Panc1 (cell line): ENCODE data around the gene CISD1. TPM values are rescaled to one million over a fixed set of nuclear protein-coding genes. Genes with fewer than 3 reads are reported as not detected.

ENCODE experiments used
- ATAC-seq: fragments of 200-7000 bp; cut with Tn5 transposase; 2 replicates; pipeline ENCODE4 v1.9.1; 2020; ENCODE audit warnings: mild to moderate bottlenecking, moderate library complexity
- BruUV-seq: library from RNA; stranded (reverse); fragments of 400-500 nt; replicated peaks from 2 replicates; lab custom pipeline; 2021; lab: Mats Ljungman, UMichigan
- CTCF ChIA-PET: fragments of 300-600 bp; sonication (Branson Sonifier 250); formaldehyde crosslinking; loops from one replicate; lab custom pipeline; 2022; ENCODE audit warnings: antibody characterized with exemption; lab: Charles Lee
- POLR2A ChIA-PET: fragments of 300-600 bp; sonication (Branson Sonifier 250); formaldehyde crosslinking; loops from one replicate; lab custom pipeline; 2022; ENCODE audit warnings: antibody characterized with exemption; lab: Charles Lee
- DNase-seq: peaks from one replicate; pipeline ENCODE4 v3.0.0-alpha.2; 2010; ENCODE audit warnings: low read depth, low spot score
- H3K27ac ChIP-seq: 2 replicates; pipeline ENCODE4 v1.5.1; 2011; ENCODE audit warnings: mild to moderate bottlenecking, low read length, inconsistent platforms
- H3K27me3 ChIP-seq: fragments of 200-500 bp; sonication (Bioruptor generic); 2 replicates; pipeline ENCODE4 v1.6.0; 2014; ENCODE audit warnings: low read length, inconsistent platforms; ENCODE audit not compliant: control insufficient read depth, insufficient read depth
- H3K36me3 ChIP-seq: fragments of 200-500 bp; sonication (Bioruptor generic); 2 replicates; pipeline ENCODE4 v1.5.1; 2014; ENCODE audit warnings: inconsistent platforms, mild to moderate bottlenecking, low read length, moderate library complexity; ENCODE audit not compliant: control insufficient read depth, insufficient read depth
- H3K4me1 ChIP-seq: 2 replicates; pipeline ENCODE4 v1.5.1; 2011; ENCODE audit warnings: inconsistent platforms, mild to moderate bottlenecking, low read length, moderate library complexity; ENCODE audit not compliant: control insufficient read depth, insufficient read depth
- H3K4me3 ChIP-seq, 2 experiments: 2 replicates each; pipeline ENCODE4 v1.5.1; 2011 to 2012; ENCODE audit warnings: low read depth in 2 of 2, low read length in 2 of 2, mild to moderate bottlenecking in 2 of 2, inconsistent platforms in 1 of 2, moderate library complexity in 1 of 2
- H3K9me3 ChIP-seq: fragments of 200-500 bp; sonication (Bioruptor generic); 2 replicates; pipeline ENCODE4 v1.5.1; 2014; ENCODE audit warnings: low read depth, mild to moderate bottlenecking, inconsistent platforms, low read length, moderate library complexity; ENCODE audit not compliant: control insufficient read depth, insufficient read depth
- POLR2AphosphoS5 ChIP-seq: IDR thresholded peaks from 2 replicates; pipeline ENCODE4 v1.6.1; 2012; ENCODE audit warnings: mild to moderate bottlenecking, low read depth, low read length, moderate library complexity
- SIN3A ChIP-seq: IDR thresholded peaks from 2 replicates; pipeline ENCODE4 v1.6.1; 2012; ENCODE audit warnings: low read depth, mild to moderate bottlenecking, low read length, moderate library complexity, borderline replicate concordance; ENCODE audit not compliant: insufficient read depth
- TCF7L2 ChIP-seq: IDR thresholded peaks from 2 replicates; pipeline ENCODE4 v1.6.1; 2011; ENCODE audit warnings: mild to moderate bottlenecking, low read depth, low read length, inconsistent platforms
- in situ Hi-C: cut with HindIII; loops from 2 replicates; pipeline ENCODE4 v1.10.0; 2016; ENCODE audit warnings: low sequenced_read_pairs, low pct_unique_long_range_greater_than_20kb
- intact Hi-C: fragments of 100-400 bp; cut with micrococcal nuclease; formaldehyde crosslinking; loops from one replicate; pipeline ENCODE4 v1.10.0; 2022; ENCODE audit not compliant: unreplicated experiment
- total RNA-seq: library from RNA; stranded (reverse); gene quantifications from one replicate; pipeline ENCODE4 v1.2.1, GENCODE V29; 2021; ENCODE audit not compliant: unreplicated experiment
- TF ChIP-seq, protein P1 (sequence below): fragments of 450-650 bp; IDR thresholded peaks from 2 replicates; pipeline ENCODE4 v1.5.1; 2017; ENCODE audit warnings: mild to moderate bottlenecking
- TF ChIP-seq, protein P2 (sequence below), 2 experiments: IDR thresholded peaks; 2 replicates each; pipeline ENCODE4 v1.6.1; 2011 to 2012; ENCODE audit warnings: low read depth in 2 of 2, control low read depth in 1 of 2, low read length in 1 of 2, mild to moderate bottlenecking in 1 of 2, moderate library complexity in 1 of 2; ENCODE audit not compliant: insufficient read depth in 1 of 2

CISD1 gene
- total RNA-seq, 1 experiment from 2014 or later, result 64.1 TPM

DNA sequence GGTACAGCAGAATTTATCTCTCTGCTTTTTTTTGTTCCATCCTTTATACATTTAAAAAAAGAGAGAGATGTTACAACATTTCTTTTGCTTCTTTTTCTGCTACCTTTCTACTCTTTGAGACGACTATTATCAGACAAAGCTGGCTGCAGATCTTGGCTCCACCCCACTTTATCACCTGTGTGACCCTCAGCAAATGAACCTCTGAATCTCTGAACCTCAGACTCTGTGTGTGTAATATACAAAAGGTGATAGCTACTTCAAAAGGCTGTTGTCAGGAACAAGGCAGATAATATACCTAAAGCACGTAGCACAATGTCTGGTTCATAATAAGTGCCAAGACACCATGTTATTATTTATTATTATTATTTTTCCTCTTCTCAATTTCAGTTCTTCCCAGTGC lies 33.3 kb downstream of the CISD1 start:
- in situ Hi-C loops, result no loop called here
- Histone ChIP-seq H3K4me3 (no peak overlapping the region), H3K27ac (no peak overlapping the region), H3K27me3 (peaks cover 8% of the 10 kb centered on the region; the same call in 1 of the 2 replicates), H3K36me3 (no peaks in the 10 kb centered on the region), H3K4me1 (no peaks in the 10 kb centered on the region), H3K9me3 (no peaks in the 10 kb centered on the region)
- ATAC-seq, result no peak
- BruUV-seq, result no TSS peak
- DNase-seq, result no peak
- POLR2A ChIA-PET, result no interaction called here
- intact Hi-C loops, result loop anchor here (5.0 to 10.0 kb wide), 2 partner anchors 95 to 213 kb away; partner anchors contain the start of gene BICC1
- CTCF ChIA-PET, result no interaction called here
- TF ChIP-seq, protein P1, sequence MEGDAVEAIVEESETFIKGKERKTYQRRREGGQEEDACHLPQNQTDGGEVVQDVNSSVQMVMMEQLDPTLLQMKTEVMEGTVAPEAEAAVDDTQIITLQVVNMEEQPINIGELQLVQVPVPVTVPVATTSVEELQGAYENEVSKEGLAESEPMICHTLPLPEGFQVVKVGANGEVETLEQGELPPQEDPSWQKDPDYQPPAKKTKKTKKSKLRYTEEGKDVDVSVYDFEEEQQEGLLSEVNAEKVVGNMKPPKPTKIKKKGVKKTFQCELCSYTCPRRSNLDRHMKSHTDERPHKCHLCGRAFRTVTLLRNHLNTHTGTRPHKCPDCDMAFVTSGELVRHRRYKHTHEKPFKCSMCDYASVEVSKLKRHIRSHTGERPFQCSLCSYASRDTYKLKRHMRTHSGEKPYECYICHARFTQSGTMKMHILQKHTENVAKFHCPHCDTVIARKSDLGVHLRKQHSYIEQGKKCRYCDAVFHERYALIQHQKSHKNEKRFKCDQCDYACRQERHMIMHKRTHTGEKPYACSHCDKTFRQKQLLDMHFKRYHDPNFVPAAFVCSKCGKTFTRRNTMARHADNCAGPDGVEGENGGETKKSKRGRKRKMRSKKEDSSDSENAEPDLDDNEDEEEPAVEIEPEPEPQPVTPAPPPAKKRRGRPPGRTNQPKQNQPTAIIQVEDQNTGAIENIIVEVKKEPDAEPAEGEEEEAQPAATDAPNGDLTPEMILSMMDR, result no peak
- no peak for TF ChIP-seq POLR2AphosphoS5
- TF ChIP-seq TCF7L2, result no peak
- TF ChIP-seq, protein P2, sequence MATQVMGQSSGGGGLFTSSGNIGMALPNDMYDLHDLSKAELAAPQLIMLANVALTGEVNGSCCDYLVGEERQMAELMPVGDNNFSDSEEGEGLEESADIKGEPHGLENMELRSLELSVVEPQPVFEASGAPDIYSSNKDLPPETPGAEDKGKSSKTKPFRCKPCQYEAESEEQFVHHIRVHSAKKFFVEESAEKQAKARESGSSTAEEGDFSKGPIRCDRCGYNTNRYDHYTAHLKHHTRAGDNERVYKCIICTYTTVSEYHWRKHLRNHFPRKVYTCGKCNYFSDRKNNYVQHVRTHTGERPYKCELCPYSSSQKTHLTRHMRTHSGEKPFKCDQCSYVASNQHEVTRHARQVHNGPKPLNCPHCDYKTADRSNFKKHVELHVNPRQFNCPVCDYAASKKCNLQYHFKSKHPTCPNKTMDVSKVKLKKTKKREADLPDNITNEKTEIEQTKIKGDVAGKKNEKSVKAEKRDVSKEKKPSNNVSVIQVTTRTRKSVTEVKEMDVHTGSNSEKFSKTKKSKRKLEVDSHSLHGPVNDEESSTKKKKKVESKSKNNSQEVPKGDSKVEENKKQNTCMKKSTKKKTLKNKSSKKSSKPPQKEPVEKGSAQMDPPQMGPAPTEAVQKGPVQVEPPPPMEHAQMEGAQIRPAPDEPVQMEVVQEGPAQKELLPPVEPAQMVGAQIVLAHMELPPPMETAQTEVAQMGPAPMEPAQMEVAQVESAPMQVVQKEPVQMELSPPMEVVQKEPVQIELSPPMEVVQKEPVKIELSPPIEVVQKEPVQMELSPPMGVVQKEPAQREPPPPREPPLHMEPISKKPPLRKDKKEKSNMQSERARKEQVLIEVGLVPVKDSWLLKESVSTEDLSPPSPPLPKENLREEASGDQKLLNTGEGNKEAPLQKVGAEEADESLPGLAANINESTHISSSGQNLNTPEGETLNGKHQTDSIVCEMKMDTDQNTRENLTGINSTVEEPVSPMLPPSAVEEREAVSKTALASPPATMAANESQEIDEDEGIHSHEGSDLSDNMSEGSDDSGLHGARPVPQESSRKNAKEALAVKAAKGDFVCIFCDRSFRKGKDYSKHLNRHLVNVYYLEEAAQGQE (IDR thresholded peaks at IDR 0.05; ENCODE audit: insufficient read depth in 1 of 2, low read depth in 2 of 2, low read length in 1 of 2), result no peak
- TF ChIP-seq SIN3A, result no peak

DNA sequence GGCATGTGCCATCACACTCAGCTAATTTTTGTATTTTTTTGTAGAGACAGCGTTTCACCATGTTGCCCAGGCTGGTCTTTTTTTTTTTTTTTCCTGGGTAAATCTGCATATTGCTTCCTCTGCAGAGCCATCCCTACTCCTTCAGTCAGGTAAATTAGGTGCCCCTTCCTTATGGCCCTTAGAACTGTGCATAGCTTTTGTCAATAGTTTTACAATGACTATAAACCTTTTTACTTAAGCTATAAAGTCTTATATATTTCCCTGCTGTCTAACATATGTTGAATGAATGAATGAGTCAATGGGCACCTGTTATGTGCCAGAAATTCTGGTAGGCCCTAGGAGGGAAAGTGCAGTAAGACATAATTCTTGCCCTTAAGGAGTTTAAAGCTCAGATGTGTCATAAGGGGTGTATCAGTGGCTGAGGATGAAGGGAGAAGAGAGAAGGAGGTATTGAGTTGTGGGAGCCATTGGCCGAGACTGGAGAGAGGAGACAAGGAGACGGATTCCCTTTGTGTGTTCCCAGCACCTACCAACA lies 35.2 kb downstream of the CISD1 start:
- CTCF ChIA-PET, result interaction anchor here (0.7 kb wide), 1 partner anchor 157 kb away, joined by 3 read pairs; no protein-coding TSS in a partner anchor
- TF ChIP-seq, protein P2 (IDR thresholded peaks at IDR 0.05; ENCODE audit: insufficient read depth in 1 of 2, low read depth in 2 of 2, low read length in 1 of 2), result no peak
- TF ChIP-seq POLR2AphosphoS5 (no peak), SIN3A (no peak), TCF7L2 (no peak)
- TF ChIP-seq, protein P1, result no peak

More for the DNA sequence above, 35.2 kb downstream of the CISD1 start:
- no peak for ATAC-seq
- in situ Hi-C loops (no loop called here), intact Hi-C loops (loop anchor here (5.0 to 10.0 kb wide), 2 partner anchors 93 to 211 kb away; partner anchors contain the start of gene BICC1)
- Histone ChIP-seq H3K27me3 (peaks cover 16% of the 10 kb centered on the region), H3K4me1 (no peaks in the 10 kb centered on the region), H3K9me3 (no peaks in the 10 kb centered on the region), H3K4me3 (no peak overlapping the region), H3K36me3 (no peaks in the 10 kb centered on the region), H3K27ac (no peak overlapping the region)
- POLR2A ChIA-PET, result no interaction called here
- BruUV-seq, result no TSS peak
- DNase-seq, result no peak
